GM10847 (cell line): Measurements from ENCODE around the gene NR2C1.

Experiments
- POLR2A ChIP-seq: IDR thresholded peaks from 2 replicates; pipeline ENCODE4 v1.6.1; 2011; ENCODE audit not compliant: insufficient read length; ENCODE audit errors: extremely low read depth

Gene NR2C1

GRCh38 chr12:94990222-94990621, 83.2 kb downstream of the NR2C1 start:
- no peak for TF ChIP-seq POLR2A

GRCh38 chr12:94988471-94988870, 84.9 kb downstream of the NR2C1 start:
- no peak for TF ChIP-seq POLR2A

- TF ChIP-seq POLR2A: no peak
Measured at GRCh38 chr12:94987801-94988200, 85.6 kb downstream of the NR2C1 start.

- no peak for TF ChIP-seq POLR2A
Measured at GRCh38 chr12:94987076-94987669, 86.2 kb downstream of the NR2C1 start.

DNA sequence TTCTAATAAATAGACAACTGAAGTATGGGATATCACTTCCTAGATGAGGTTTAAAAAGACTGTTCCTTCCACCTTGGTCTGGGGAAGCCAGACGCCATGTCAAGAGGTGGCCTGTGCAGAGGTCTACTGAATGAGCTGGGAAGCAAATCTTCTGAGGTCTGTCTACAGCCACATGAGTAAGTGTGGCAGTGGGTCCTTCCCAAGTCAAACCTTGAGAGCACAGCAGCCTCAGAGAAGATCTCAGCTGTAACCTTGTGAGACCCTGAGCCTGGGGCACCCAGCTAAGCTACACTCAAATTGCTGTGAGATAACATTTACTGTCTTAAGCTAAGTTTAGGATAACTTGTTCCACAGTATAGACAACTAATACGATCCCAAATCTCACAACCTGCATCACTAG, 90.1 kb downstream of the NR2C1 start:
- TF ChIP-seq POLR2A: no peak

- TF ChIP-seq POLR2A: no peak
Measured at GRCh38 chr12:94982456-94982855, 91.0 kb downstream of the NR2C1 start.

GRCh38 chr12:94980577-94980976, 92.8 kb downstream of the NR2C1 start:
- TF ChIP-seq POLR2A: no peak

DNA sequence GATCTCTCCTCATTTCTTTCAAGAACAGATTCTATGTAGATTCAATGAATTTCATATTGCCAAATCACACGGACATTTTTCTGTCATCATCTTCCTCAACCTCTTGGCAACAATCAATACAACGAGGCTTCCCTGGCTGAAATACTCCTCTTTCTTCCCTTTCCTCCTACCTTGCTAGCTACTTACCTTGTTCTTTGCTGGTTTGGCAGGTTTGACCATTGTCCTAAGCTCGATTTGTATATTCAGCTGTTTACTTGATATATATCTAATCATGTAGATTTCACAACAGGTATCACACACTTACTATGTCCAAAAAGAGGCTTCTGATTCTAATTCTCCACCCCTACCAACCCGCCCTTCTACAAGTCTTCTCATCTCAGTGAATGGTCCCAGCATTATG, 93.5 kb downstream of the NR2C1 start:
- no peak for TF ChIP-seq POLR2A

DNA sequence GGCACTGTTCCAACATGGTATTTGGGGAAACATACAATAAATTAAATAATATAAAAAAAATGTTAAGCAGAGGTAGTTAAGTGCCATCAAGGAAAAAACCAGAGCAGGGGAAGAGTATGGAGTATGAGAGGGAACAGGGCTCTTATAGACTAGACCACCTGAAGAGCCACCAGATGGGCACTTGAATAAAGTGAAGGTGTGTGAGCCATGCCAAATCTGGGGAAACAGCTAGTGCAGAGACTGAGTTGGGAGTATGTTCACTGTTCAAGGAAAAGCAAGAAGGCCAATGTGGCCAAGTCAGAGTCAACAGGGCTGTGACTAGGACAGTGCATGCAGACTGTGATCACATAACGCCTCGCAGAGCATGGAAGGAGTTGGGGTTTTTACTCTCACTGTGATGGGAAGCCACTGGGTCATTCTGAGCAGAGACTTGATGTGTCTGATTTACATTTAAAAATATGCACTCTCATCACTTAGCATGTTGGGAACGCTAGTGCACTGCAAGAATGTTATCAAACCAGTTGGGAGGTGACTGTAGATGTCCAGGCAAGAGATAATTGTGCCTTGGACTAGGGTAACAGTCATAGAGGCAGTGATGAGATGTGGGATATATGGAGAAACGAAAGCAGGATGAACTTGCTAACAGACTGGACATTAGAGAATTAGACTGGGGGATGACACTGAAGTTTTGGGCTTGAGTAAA, 95.5 kb downstream of the NR2C1 start:
- TF ChIP-seq POLR2A: no peak

DNA sequence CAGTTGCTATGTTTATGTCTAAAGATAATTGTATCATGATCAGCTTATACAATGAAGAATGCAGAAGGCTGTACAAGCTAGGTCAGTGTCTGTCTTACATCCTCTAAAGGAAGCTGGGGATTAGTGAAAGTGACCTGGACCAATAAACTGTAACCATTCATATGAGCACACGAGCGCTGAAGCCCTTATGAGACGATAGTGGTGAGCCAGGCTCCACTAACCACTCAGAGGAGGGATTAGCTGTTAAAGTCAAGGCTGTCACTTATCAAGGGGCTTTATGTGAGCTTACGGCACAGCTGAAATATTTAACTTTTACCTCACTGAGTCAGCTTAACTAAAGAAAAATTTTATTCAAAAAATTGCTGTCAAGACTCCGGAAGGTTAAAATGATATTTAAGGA, 100.2 kb downstream of the NR2C1 start:
- TF ChIP-seq POLR2A: no peak

- TF ChIP-seq POLR2A: no peak
Measured at GRCh38 chr12:94972795-94973194, 100.6 kb downstream of the NR2C1 start.

DNA sequence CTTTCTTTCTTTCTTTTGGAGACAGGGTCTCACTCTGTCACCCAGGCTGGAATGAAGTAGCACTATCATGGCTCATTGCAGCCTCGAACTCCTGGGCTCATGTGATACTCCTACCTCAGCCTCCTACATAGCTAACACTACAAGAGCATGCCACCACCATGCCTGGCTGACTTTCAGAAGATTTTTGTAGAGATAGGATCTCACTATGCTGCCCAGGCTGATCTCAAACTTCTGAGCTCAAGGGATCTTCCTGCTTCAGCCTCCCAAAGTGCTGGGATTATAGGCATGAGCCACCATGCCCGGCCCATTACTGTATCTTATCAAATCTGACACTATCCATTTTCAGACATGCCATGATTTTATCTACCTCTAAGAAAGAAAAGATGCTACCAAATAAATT, 101.5 kb downstream of the NR2C1 start:
- TF ChIP-seq POLR2A: no peak

GRCh38 chr12:94970560-94970959, 102.9 kb downstream of the NR2C1 start:
- TF ChIP-seq POLR2A: no peak
